LNCaP clone FGC (cell line): ENCODE measurements around the gene GAREM1.

Source experiments
- DNase-seq: peaks from one replicate; pipeline ENCODE4 v3.0.0-alpha.2; 2011; ENCODE audit warnings: low read depth
- H3K4me3 ChIP-seq: 2 replicates; pipeline ENCODE4 v1.5.1; 2011; ENCODE audit warnings: mild to moderate bottlenecking, low read depth, low read length, control low read depth
- CTCF ChIP-seq: IDR thresholded peaks from 2 replicates; pipeline ENCODE4 v1.5.1; 2012; ENCODE audit warnings: mild to moderate bottlenecking; ENCODE audit not compliant: control insufficient read depth, insufficient read depth; ENCODE audit errors: extremely low read depth

Gene GAREM1

GRCh38 chr18:32439241-32439640 lies 31.4 kb downstream of the GAREM1 start:
- TF ChIP-seq CTCF, result no peak
- no peak overlapping the region for H3K4me3 ChIP-seq
- DNase-seq, result no peak

GRCh38 chr18:32438173-32438572 lies 32.5 kb downstream of the GAREM1 start:
- TF ChIP-seq CTCF, result no peak
- no peak overlapping the region for H3K4me3 ChIP-seq
- DNase-seq, result no peak

GRCh38 chr18:32437100-32437834 lies 33.4 kb downstream of the GAREM1 start:
- no peak for DNase-seq
- no peak overlapping the region for H3K4me3 ChIP-seq
- no peak for TF ChIP-seq CTCF

GRCh38 chr18:32435631-32436500 lies 34.8 kb downstream of the GAREM1 start:
- no peak for TF ChIP-seq CTCF
- no peak for DNase-seq
- H3K4me3 ChIP-seq, result no peak overlapping the region

- H3K4me3 ChIP-seq, result no peak overlapping the region
- no peak for DNase-seq
- TF ChIP-seq CTCF, result no peak
Measured at GRCh38 chr18:32431753-32432152, 38.9 kb downstream of the GAREM1 start.

GRCh38 chr18:32429402-32429801 lies 41.3 kb downstream of the GAREM1 start:
- no peak for TF ChIP-seq CTCF
- H3K4me3 ChIP-seq, result no peak overlapping the region
- no peak for DNase-seq
